HG03342 (cell line): ENCODE data around the gene SLCO2B1.

Source experiments
- ATAC-seq: cut with Tn5 transposase; IDR thresholded peaks from one replicate; pipeline ENCODE4 v1.9.1; 2021; ENCODE audit warnings: mild to moderate bottlenecking, moderate library complexity; ENCODE audit not compliant: unreplicated experiment

SLCO2B1 gene

GRCh38 chr11:75245356-75246005, 94.6 kb downstream of the SLCO2B1 start:
- no peak for ATAC-seq

DNA sequence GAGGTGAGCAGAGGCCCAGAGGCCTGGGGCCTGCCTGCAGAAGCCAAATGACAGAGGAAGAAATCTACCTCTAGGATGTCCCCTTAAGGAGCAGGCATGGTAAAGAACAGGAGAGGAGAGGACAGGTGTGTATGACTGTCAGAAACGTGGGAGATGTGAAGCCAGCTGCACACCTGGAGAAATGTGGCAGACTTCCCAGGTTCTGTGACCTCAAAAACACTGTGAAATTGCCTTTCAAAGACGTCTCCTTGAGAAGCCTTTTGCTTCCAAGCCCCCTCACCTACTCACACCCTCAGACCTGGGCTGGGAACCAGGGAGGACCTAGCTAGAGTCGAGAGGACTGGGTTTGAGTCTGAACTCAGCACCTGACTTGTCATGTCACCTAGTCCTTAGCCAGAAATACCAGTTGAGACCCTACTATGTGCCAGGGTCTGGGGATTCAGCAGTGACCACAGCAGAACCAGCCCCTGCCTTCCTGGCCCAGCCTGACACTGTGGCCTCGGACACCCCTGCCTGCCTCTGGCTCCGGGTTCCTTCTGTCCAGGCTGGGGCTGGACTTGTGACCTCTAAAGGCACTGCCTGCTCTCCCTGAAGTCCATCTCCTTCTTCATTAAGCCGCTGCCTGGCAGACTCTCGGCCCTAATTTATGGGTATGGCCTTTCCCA, 95.2 kb downstream of the SLCO2B1 start:
- no peak for ATAC-seq

GRCh38 chr11:75246671-75247350, 95.9 kb downstream of the SLCO2B1 start:
- no peak for ATAC-seq

GRCh38 chr11:75248924-75249256, 98.0 kb downstream of the SLCO2B1 start:
- no peak for ATAC-seq

GRCh38 chr11:75249704-75250103, 98.8 kb downstream of the SLCO2B1 start:
- no peak for ATAC-seq

- ATAC-seq: no peak
Observed at GRCh38 chr11:75254326-75254725, 103.4 kb downstream of the SLCO2B1 start.
